HCT116 (cell line): ENCODE results near the gene TTC39C. TPM values are rescaled to one million over a fixed set of nuclear protein-coding genes. Genes with fewer than 3 reads are reported as not detected.

Source experiments
- ATAC-seq: fragments of 200-7000 bp; cut with Tn5 transposase; 2 replicates; pipeline ENCODE4 v1.9.1; 2020; ENCODE audit warnings: mild to moderate bottlenecking, moderate library complexity
- BruUV-seq: library from RNA; stranded (reverse); fragments of 400-500 nt; replicated peaks from 2 replicates; lab custom pipeline; 2021; lab: Mats Ljungman, UMichigan
- CTCF ChIA-PET: fragments of 300-600 bp; sonication (Branson Sonifier 250); formaldehyde crosslinking; loops from one replicate; lab custom pipeline; 2021; ENCODE audit warnings: antibody characterized with exemption; lab: Charles Lee
- POLR2A ChIA-PET: fragments of 300-600, 350-600 bp; sonication (Branson Sonifier 250); formaldehyde crosslinking; loops from one replicate; lab custom pipeline; 2021; ENCODE audit warnings: antibody characterized with exemption; lab: Charles Lee
- RAD21 ChIA-PET, 2 experiments: fragments of 300-600 bp; sonication (Branson Sonifier 250); formaldehyde crosslinking; loops; one replicate each; lab custom pipeline; 2023; ENCODE audit warnings: low total read pairs in 2 of 2; ENCODE audit not compliant: uncharacterized antibody in 2 of 2, unreplicated experiment in 2 of 2, low non-redundant PET in 1 of 2; lab: Charles Lee
- DNase-seq: peaks from one replicate; pipeline ENCODE4 v3.0.0-alpha.2; 2010; ENCODE audit warnings: low read depth, low spot score
- H2AFZ ChIP-seq: fragments of 200-600 bp; shearing (Covaris generic), sonication (generic); 2 replicates; pipeline ENCODE4 v1.6.1; 2017; ENCODE audit warnings: low read depth, mixed run types, mixed read lengths, antibody characterized with exemption, low read length; ENCODE audit not compliant: poor library complexity, severe bottlenecking
- H3K27ac ChIP-seq: 2 replicates; pipeline ENCODE4 v1.5.1; 2012; ENCODE audit warnings: low read depth, low read length
- H3K27me3 ChIP-seq: fragments of 200-600 bp; sonication (generic); 2 replicates; pipeline ENCODE4 v1.6.1; 2016; ENCODE audit warnings: mixed run types, low read length, mixed read lengths; ENCODE audit not compliant: insufficient read depth
- H3K36me3 ChIP-seq, 2 experiments: fragments of 200-500 bp in 1 of 2; fragments of 200-600 bp in 1 of 2; sonication (Bioruptor generic) in 1 of 2; sonication (generic) in 1 of 2; 2 replicates each; pipeline versions ENCODE4 v1.5.1 to v1.6.1; 2014 to 2016; ENCODE audit warnings: low read length in 2 of 2, inconsistent platforms in 1 of 2, mixed read lengths in 1 of 2, mixed run types in 1 of 2; ENCODE audit not compliant: insufficient read depth in 2 of 2, control insufficient read depth in 1 of 2
- H3K4me1 ChIP-seq, 2 experiments: fragments of 200-600 bp in 1 of 2; sonication (generic) in 1 of 2; 2 replicates each; pipeline versions ENCODE4 v1.5.1 to v1.6.1; 2012 to 2017; ENCODE audit warnings: low read length in 2 of 2, inconsistent platforms in 1 of 2, mild to moderate bottlenecking in 1 of 2, mixed read lengths in 1 of 2, mixed run types in 1 of 2, moderate library complexity in 1 of 2; ENCODE audit not compliant: insufficient read depth in 2 of 2, control insufficient read depth in 1 of 2
- H3K4me2 ChIP-seq: fragments of 200-600 bp; sonication (generic); 2 replicates; pipeline ENCODE4 v1.6.1; 2017; ENCODE audit warnings: mixed run types, low read length, mixed read lengths
- H3K4me3 ChIP-seq, 2 experiments: fragments of 200-600 bp in 1 of 2; sonication (generic) in 1 of 2; replicated peaks in 1 of 2; 2 replicates each; pipeline ENCODE4 v1.5.1; 2011 to 2016; ENCODE audit warnings: low read length in 2 of 2, control low read depth in 1 of 2, low read depth in 1 of 2, mild to moderate bottlenecking in 1 of 2, mixed read lengths in 1 of 2, mixed run types in 1 of 2
- H3K79me2 ChIP-seq: fragments of 200-600 bp; sonication (generic); 2 replicates; pipeline ENCODE4 v1.6.1; 2017; ENCODE audit warnings: mild to moderate bottlenecking, mixed run types, low read length, moderate library complexity, mixed read lengths; ENCODE audit not compliant: insufficient read depth
- H3K9ac ChIP-seq: fragments of 200-600 bp; sonication (generic); 2 replicates; pipeline ENCODE4 v1.6.1; 2016; ENCODE audit warnings: low read length, mixed read lengths
- H3K9me2 ChIP-seq: fragments of 200-600 bp; sonication (generic), shearing (Covaris generic); 2 replicates; pipeline ENCODE4 v1.6.1; 2017; ENCODE audit warnings: mixed run types, mild to moderate bottlenecking, moderate library complexity; ENCODE audit not compliant: insufficient read depth
- H3K9me3 ChIP-seq, 2 experiments: fragments of 200-500 bp in 1 of 2; fragments of 200-600 bp in 1 of 2; sonication (Bioruptor generic) in 1 of 2; sonication (generic) in 1 of 2; 2 replicates each; pipeline ENCODE4 v1.6.1; 2014 to 2017; ENCODE audit warnings: low read length in 2 of 2, mixed read lengths in 2 of 2, inconsistent platforms in 1 of 2, low read depth in 1 of 2, mild to moderate bottlenecking in 1 of 2, mixed run types in 1 of 2, moderate library complexity in 1 of 2; ENCODE audit not compliant: control insufficient read depth in 1 of 2, insufficient read depth in 1 of 2
- H4K20me1 ChIP-seq: fragments of 200-600 bp; sonication (generic), shearing (Covaris generic); 2 replicates; pipeline ENCODE4 v1.6.1; 2017; ENCODE audit warnings: mixed run types, mild to moderate bottlenecking, moderate library complexity; ENCODE audit not compliant: insufficient read depth
- CBX3 ChIP-seq: IDR thresholded peaks from 2 replicates; pipeline ENCODE4 v1.6.1; 2012; ENCODE audit warnings: low read depth
- CEBPB ChIP-seq: IDR thresholded peaks from 2 replicates; pipeline ENCODE4 v1.6.1; 2012; ENCODE audit warnings: low read depth
- EGR1 ChIP-seq: IDR thresholded peaks from 2 replicates; pipeline ENCODE4 v1.6.1; 2012; ENCODE audit warnings: low read depth
- EZH2 ChIP-seq: fragments of 200-600 bp; sonication (generic); IDR thresholded peaks from 2 replicates; pipeline ENCODE4 v1.6.1; 2017; ENCODE audit warnings: antibody characterized with exemption, mixed run types
- EZH2phosphoT487 ChIP-seq: fragments of 200-600 bp; IDR thresholded peaks from 2 replicates; pipeline ENCODE4 v1.6.1; 2018; ENCODE audit warnings: antibody characterized with exemption, borderline replicate concordance
- FOSL1 ChIP-seq: IDR thresholded peaks from 2 replicates; pipeline ENCODE4 v1.6.1; 2012; ENCODE audit warnings: low read depth
- JUND ChIP-seq: IDR thresholded peaks from 2 replicates; pipeline ENCODE4 v1.6.1; 2012
- MAX ChIP-seq: IDR thresholded peaks from 2 replicates; pipeline ENCODE4 v1.6.1; 2012
- POLR2A ChIP-seq: IDR thresholded peaks from 2 replicates; pipeline ENCODE4 v1.7.0; 2011; ENCODE audit warnings: borderline replicate concordance; ENCODE audit not compliant: insufficient read depth, insufficient read length; ENCODE audit errors: extremely low read depth
- POLR2AphosphoS5 ChIP-seq: IDR thresholded peaks from 2 replicates; pipeline ENCODE4 v1.6.1; 2011; ENCODE audit warnings: mild to moderate bottlenecking, low read depth, low read length, moderate library complexity
- RAD21 ChIP-seq: IDR thresholded peaks from 2 replicates; pipeline ENCODE4 v1.6.1; 2012; ENCODE audit warnings: low read depth, mild to moderate bottlenecking
- SIN3A ChIP-seq: IDR thresholded peaks from 2 replicates; pipeline ENCODE4 v1.6.1; 2012; ENCODE audit warnings: low read depth
- SRF ChIP-seq: IDR thresholded peaks from 2 replicates; pipeline ENCODE4 v1.6.1; 2012; ENCODE audit warnings: low read depth
- TCF7L2 ChIP-seq: IDR thresholded peaks from 2 replicates; pipeline ENCODE4 v1.7.0; 2011; ENCODE audit warnings: borderline replicate concordance, inconsistent platforms; ENCODE audit not compliant: insufficient read depth, insufficient read length; ENCODE audit errors: extremely low read depth
- YY1 ChIP-seq: IDR thresholded peaks from 2 replicates; pipeline ENCODE4 v1.6.1; 2011; ENCODE audit warnings: low read length, low read depth, moderate library complexity, mild to moderate bottlenecking; ENCODE audit not compliant: insufficient replicate concordance; ENCODE audit errors: extremely low read depth
- ZNF274 ChIP-seq: fragments of 200-500 bp; sonication (Bioruptor generic); IDR thresholded peaks from 2 replicates; pipeline ENCODE4 v1.6.1; 2014; ENCODE audit warnings: mild to moderate bottlenecking, low read depth, low read length, inconsistent platforms
- intact Hi-C: fragments of 100-400 bp; cut with micrococcal nuclease; formaldehyde crosslinking; loops from 2 replicates; pipeline ENCODE4 v1.10.0; 2022
- total RNA-seq: library from RNA; stranded (reverse); gene quantifications from one replicate; pipeline ENCODE4 v1.2.1, GENCODE V29; 2021; ENCODE audit not compliant: unreplicated experiment
- TF ChIP-seq, protein P1 (sequence below): IDR thresholded peaks from 2 replicates; pipeline ENCODE4 v1.6.1; 2011; ENCODE audit warnings: mild to moderate bottlenecking, low read length, moderate library complexity; ENCODE audit not compliant: insufficient replicate concordance; ENCODE audit errors: extremely low read depth
- TF ChIP-seq, protein P2 (sequence below): IDR thresholded peaks from 2 replicates; pipeline ENCODE4 v1.6.1; 2012; ENCODE audit warnings: low read depth

TTC39C gene
- total RNA-seq, 1 experiment from 2014 or later, result 24.8 TPM

- RAD21 ChIA-PET, result no interaction called here
- Histone ChIP-seq H3K79me2 (no peaks in the 10 kb centered on the region), H3K4me3 (no peak overlapping the region), H3K9ac (no peak overlapping the region), H3K4me1 (no peaks in the 10 kb centered on the region), H3K36me3 (no peaks in the 10 kb centered on the region), H3K27ac (no peak overlapping the region), H3K27me3 (no peaks in the 10 kb centered on the region), H4K20me1 (no peaks in the 10 kb centered on the region), H3K9me3 (no peaks in the 10 kb centered on the region), H3K9me2 (no peaks in the 10 kb centered on the region), H3K4me2 (no peak overlapping the region), H2AFZ (no peak overlapping the region)
- ATAC-seq (no peak), DNase-seq (no peak)
- intact Hi-C loops, result no loop called here
- TF ChIP-seq CEBPB (no peak), RAD21 (no peak), POLR2A (no peak), SRF (no peak), EZH2phosphoT487 (no peak), MAX (no peak), CBX3 (no peak), SIN3A (no peak), JUND (no peak), FOSL1 (no peak), TCF7L2 (no peak), EZH2 (no peak), YY1 (no peak), EGR1 (no peak), ZNF274 (no peak), POLR2AphosphoS5 (no peak)
- TF ChIP-seq, protein P1, sequence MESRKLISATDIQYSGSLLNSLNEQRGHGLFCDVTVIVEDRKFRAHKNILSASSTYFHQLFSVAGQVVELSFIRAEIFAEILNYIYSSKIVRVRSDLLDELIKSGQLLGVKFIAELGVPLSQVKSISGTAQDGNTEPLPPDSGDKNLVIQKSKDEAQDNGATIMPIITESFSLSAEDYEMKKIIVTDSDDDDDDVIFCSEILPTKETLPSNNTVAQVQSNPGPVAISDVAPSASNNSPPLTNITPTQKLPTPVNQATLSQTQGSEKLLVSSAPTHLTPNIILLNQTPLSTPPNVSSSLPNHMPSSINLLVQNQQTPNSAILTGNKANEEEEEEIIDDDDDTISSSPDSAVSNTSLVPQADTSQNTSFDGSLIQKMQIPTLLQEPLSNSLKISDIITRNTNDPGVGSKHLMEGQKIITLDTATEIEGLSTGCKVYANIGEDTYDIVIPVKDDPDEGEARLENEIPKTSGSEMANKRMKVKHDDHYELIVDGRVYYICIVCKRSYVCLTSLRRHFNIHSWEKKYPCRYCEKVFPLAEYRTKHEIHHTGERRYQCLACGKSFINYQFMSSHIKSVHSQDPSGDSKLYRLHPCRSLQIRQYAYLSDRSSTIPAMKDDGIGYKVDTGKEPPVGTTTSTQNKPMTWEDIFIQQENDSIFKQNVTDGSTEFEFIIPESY, result no peak
- TF ChIP-seq, protein P2, sequence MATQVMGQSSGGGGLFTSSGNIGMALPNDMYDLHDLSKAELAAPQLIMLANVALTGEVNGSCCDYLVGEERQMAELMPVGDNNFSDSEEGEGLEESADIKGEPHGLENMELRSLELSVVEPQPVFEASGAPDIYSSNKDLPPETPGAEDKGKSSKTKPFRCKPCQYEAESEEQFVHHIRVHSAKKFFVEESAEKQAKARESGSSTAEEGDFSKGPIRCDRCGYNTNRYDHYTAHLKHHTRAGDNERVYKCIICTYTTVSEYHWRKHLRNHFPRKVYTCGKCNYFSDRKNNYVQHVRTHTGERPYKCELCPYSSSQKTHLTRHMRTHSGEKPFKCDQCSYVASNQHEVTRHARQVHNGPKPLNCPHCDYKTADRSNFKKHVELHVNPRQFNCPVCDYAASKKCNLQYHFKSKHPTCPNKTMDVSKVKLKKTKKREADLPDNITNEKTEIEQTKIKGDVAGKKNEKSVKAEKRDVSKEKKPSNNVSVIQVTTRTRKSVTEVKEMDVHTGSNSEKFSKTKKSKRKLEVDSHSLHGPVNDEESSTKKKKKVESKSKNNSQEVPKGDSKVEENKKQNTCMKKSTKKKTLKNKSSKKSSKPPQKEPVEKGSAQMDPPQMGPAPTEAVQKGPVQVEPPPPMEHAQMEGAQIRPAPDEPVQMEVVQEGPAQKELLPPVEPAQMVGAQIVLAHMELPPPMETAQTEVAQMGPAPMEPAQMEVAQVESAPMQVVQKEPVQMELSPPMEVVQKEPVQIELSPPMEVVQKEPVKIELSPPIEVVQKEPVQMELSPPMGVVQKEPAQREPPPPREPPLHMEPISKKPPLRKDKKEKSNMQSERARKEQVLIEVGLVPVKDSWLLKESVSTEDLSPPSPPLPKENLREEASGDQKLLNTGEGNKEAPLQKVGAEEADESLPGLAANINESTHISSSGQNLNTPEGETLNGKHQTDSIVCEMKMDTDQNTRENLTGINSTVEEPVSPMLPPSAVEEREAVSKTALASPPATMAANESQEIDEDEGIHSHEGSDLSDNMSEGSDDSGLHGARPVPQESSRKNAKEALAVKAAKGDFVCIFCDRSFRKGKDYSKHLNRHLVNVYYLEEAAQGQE, result no peak
- no TSS peak for BruUV-seq
- CTCF ChIA-PET, result no interaction called here
- POLR2A ChIA-PET, result no interaction called here
Measured at GRCh38 chr18:24168496-24168895, 153.9 kb downstream of the TTC39C start.
